LNCaP clone FGC (cell line): ENCODE measurements around the gene DYTN.

Experiments used
- DNase-seq: peaks from one replicate; pipeline ENCODE4 v3.0.0-alpha.2; 2011; ENCODE audit warnings: low read depth
- H3K4me3 ChIP-seq: 2 replicates; pipeline ENCODE4 v1.5.1; 2011; ENCODE audit warnings: mild to moderate bottlenecking, low read depth, low read length, control low read depth
- CTCF ChIP-seq: IDR thresholded peaks from 2 replicates; pipeline ENCODE4 v1.5.1; 2012; ENCODE audit warnings: mild to moderate bottlenecking; ENCODE audit not compliant: control insufficient read depth, insufficient read depth; ENCODE audit errors: extremely low read depth

DYTN gene

GRCh38 chr2:206740800-206741199, 22.6 kb upstream of the DYTN start:
- no peak overlapping the region for H3K4me3 ChIP-seq
- no peak for TF ChIP-seq CTCF
- no peak for DNase-seq

- DNase-seq, result no peak
- H3K4me3 ChIP-seq, result no peak overlapping the region
- no peak for TF ChIP-seq CTCF
Measured at GRCh38 chr2:206739271-206739670, 21.1 kb upstream of the DYTN start.

GRCh38 chr2:206736935-206737334, 18.7 kb upstream of the DYTN start:
- TF ChIP-seq CTCF, result no peak
- no peak overlapping the region for H3K4me3 ChIP-seq
- no peak for DNase-seq

- no peak for DNase-seq
- H3K4me3 ChIP-seq, result no peak overlapping the region
- no peak for TF ChIP-seq CTCF
Measured at GRCh38 chr2:206733341-206733740, 15.1 kb upstream of the DYTN start.

- no peak for TF ChIP-seq CTCF
- H3K4me3 ChIP-seq, result no peak overlapping the region
- no peak for DNase-seq
Measured at GRCh38 chr2:206728277-206729199, 10.3 kb upstream of the DYTN start.

GRCh38 chr2:206727287-206727686, 9.1 kb upstream of the DYTN start:
- no peak for DNase-seq
- no peak for TF ChIP-seq CTCF
- H3K4me3 ChIP-seq, result no peak overlapping the region

- H3K4me3 ChIP-seq, result no peak overlapping the region
- no peak for TF ChIP-seq CTCF
- no peak for DNase-seq
Measured at GRCh38 chr2:206723288-206723687, 5.1 kb upstream of the DYTN start.
